Astrocyte (in vitro differentiated cells and primary cell): Measurements from ENCODE around the gene TMEM97. TPM values are rescaled to one million over a fixed set of nuclear protein-coding genes. Genes with fewer than 3 reads are reported as not detected.

ENCODE experiments used
- DNase-seq: peaks from one replicate; pipeline ENCODE4 v3.0.0-alpha.2; 2010; ENCODE audit warnings: low read depth
- FAIRE-seq: peaks from 2 replicates; lab custom pipeline; 2011; peaks lifted over from hg19 to GRCh38; lab: Jason Lieb, UNC
- H2AFZ ChIP-seq: 2 replicates; pipeline ENCODE4 v1.6.0; 2012; ENCODE audit warnings: low read depth, low read length, inconsistent platforms
- H3K27ac ChIP-seq: 2 replicates; pipeline ENCODE4 v1.5.1; 2011; ENCODE audit warnings: low read depth, low read length, inconsistent platforms
- H3K27me3 ChIP-seq: 2 replicates; pipeline ENCODE4 v1.6.0; 2011; ENCODE audit warnings: low read length, inconsistent platforms; ENCODE audit not compliant: insufficient read depth
- H3K36me3 ChIP-seq: 2 replicates; pipeline ENCODE4 v1.5.1; 2011; ENCODE audit warnings: low read length, inconsistent platforms; ENCODE audit not compliant: insufficient read depth
- H3K4me1 ChIP-seq: 2 replicates; pipeline ENCODE4 v1.5.1; 2011; ENCODE audit warnings: low read length, inconsistent platforms; ENCODE audit not compliant: insufficient read depth
- H3K4me2 ChIP-seq: 2 replicates; pipeline ENCODE4 v1.6.0; 2012; ENCODE audit warnings: low read length, inconsistent platforms
- H3K4me3 ChIP-seq: 2 replicates; pipeline ENCODE4 v1.5.1; 2011; ENCODE audit warnings: low read depth, mild to moderate bottlenecking, low read length, inconsistent platforms; ENCODE audit not compliant: insufficient read depth
- H3K79me2 ChIP-seq: 2 replicates; pipeline ENCODE4 v1.6.0; 2012; ENCODE audit warnings: mild to moderate bottlenecking, low read length, inconsistent platforms; ENCODE audit not compliant: insufficient read depth
- H3K9ac ChIP-seq: 2 replicates; pipeline ENCODE4 v1.6.0; 2012; ENCODE audit warnings: mild to moderate bottlenecking, low read length, inconsistent platforms
- H3K9me3 ChIP-seq: 2 replicates; pipeline ENCODE4 v1.5.1; 2012; ENCODE audit warnings: low read depth, mild to moderate bottlenecking, low read length, inconsistent platforms; ENCODE audit not compliant: insufficient read depth
- H4K20me1 ChIP-seq: 2 replicates; pipeline ENCODE4 v1.6.0; 2012; ENCODE audit warnings: low read length, inconsistent platforms; ENCODE audit not compliant: insufficient read depth
- H3K27ac Mint-ChIP-seq: one replicate; pipeline ENCODE4 v1.8.0; 2021; ENCODE audit warnings: mild to moderate bottlenecking, mixed read lengths; ENCODE audit not compliant: unreplicated experiment
- H3K27me3 Mint-ChIP-seq: one replicate; pipeline ENCODE4 v1.8.0; 2021; ENCODE audit warnings: low read depth, mixed read lengths; ENCODE audit not compliant: unreplicated experiment
- H3K36me3 Mint-ChIP-seq: one replicate; pipeline ENCODE4 v1.8.0; 2021; ENCODE audit warnings: low read depth, mixed read lengths; ENCODE audit not compliant: unreplicated experiment
- H3K4me1 Mint-ChIP-seq: one replicate; pipeline ENCODE4 v1.8.0; 2021; ENCODE audit warnings: low read depth, mixed read lengths; ENCODE audit not compliant: unreplicated experiment
- H3K4me3 Mint-ChIP-seq: one replicate; pipeline ENCODE4 v1.8.0; 2021; ENCODE audit warnings: mild to moderate bottlenecking, moderate library complexity, mixed read lengths; ENCODE audit not compliant: unreplicated experiment
- H3K9me3 Mint-ChIP-seq: one replicate; pipeline ENCODE4 v1.8.0; 2021; ENCODE audit warnings: mild to moderate bottlenecking, mixed read lengths; ENCODE audit not compliant: unreplicated experiment
- EZH2 ChIP-seq: IDR thresholded peaks from 2 replicates; pipeline ENCODE4 v1.6.1; 2012; ENCODE audit warnings: mild to moderate bottlenecking, low read length, inconsistent platforms; ENCODE audit not compliant: insufficient read depth
- total RNA-seq: library from RNA; stranded (reverse); gene quantifications from 2 replicates; pipeline ENCODE4 v1.2.1, GENCODE V29; 2021
- TF ChIP-seq, protein P1 (sequence below): IDR thresholded peaks from 2 replicates; pipeline ENCODE4 v1.5.1; 2011; ENCODE audit warnings: low read depth, mild to moderate bottlenecking, inconsistent platforms, low read length, moderate library complexity; ENCODE audit not compliant: insufficient read depth

TMEM97 gene
- total RNA-seq, 1 donor from 2014 or later: 20.4 TPM

DNA sequence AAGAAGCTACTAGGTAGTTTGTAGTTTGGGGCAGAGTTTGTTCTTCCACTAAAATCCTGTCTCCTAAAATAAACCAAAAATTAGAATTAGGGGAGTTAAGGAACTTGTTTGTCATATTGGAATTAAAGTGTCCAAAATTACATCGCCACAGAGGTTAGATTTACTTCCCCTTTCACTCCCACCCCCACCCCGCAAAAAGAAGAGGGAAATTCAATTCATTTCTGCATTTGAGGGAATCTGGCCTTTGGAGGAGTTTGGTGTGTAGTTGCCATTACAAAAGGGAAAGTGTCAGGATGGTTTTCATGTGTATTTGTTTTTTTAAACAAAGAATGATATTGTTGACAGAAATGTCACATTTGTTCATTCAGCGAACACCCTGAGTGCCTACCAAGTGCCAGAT lies 5.8 kb downstream of the TMEM97 start:
- Histone ChIP-seq H3K4me1 (peaks cover 2% of the 10 kb centered on the region), H4K20me1 (peaks cover 19% of the 10 kb centered on the region), H3K9ac (no peak overlapping the region), H3K79me2 (peaks cover 32% of the 10 kb centered on the region), H3K4me3 (no peak overlapping the region), H3K36me3 (peaks cover 14% of the 10 kb centered on the region), H2AFZ (no peak overlapping the region), H3K4me2 (no peak overlapping the region), H3K27me3 (no peaks in the 10 kb centered on the region), H3K27ac (no peak overlapping the region), H3K9me3 (no peaks in the 10 kb centered on the region)
- no peak for FAIRE-seq
- DNase-seq: no peak
- H3K27me3 Mint-ChIP-seq: no peaks in the 10 kb centered on the region
- H3K9me3 Mint-ChIP-seq: no peaks in the 10 kb centered on the region
- no peak overlapping the region for H3K27ac Mint-ChIP-seq
- peaks cover 13% of the 10 kb centered on the region for H3K36me3 Mint-ChIP-seq
- no peak overlapping the region for H3K4me3 Mint-ChIP-seq
- H3K4me1 Mint-ChIP-seq: peaks cover 12% of the 10 kb centered on the region
- TF ChIP-seq EZH2: no peak
- TF ChIP-seq, protein P1, sequence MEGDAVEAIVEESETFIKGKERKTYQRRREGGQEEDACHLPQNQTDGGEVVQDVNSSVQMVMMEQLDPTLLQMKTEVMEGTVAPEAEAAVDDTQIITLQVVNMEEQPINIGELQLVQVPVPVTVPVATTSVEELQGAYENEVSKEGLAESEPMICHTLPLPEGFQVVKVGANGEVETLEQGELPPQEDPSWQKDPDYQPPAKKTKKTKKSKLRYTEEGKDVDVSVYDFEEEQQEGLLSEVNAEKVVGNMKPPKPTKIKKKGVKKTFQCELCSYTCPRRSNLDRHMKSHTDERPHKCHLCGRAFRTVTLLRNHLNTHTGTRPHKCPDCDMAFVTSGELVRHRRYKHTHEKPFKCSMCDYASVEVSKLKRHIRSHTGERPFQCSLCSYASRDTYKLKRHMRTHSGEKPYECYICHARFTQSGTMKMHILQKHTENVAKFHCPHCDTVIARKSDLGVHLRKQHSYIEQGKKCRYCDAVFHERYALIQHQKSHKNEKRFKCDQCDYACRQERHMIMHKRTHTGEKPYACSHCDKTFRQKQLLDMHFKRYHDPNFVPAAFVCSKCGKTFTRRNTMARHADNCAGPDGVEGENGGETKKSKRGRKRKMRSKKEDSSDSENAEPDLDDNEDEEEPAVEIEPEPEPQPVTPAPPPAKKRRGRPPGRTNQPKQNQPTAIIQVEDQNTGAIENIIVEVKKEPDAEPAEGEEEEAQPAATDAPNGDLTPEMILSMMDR: no peak

DNA sequence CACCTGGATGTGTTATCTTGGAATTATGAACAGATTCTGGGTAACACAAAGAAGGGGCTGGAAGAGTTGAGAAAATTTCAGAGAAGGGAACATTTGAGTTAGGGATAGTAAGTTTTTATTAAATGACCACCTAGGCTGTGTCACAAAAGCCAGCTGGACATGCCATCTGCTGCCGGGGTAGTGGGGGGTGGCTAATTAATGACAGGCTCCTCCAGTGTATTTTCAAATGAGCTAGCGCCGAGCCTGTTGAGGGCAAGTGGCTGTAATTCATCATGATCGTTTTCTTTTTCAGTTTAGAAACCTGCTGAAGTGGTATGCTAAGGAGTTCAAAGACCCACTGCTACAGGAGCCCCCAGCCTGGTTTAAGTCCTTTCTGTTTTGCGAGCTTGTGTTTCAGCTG lies 6.2 kb downstream of the TMEM97 start:
- no peak for FAIRE-seq
- peaks cover 14% of the 10 kb centered on the region for H3K36me3 ChIP-seq
- H2AFZ ChIP-seq: no peak overlapping the region
- Mint-ChIP-seq H3K4me1 (peaks cover 12% of the 10 kb centered on the region), H3K4me3 (no peak overlapping the region), H3K27me3 (no peaks in the 10 kb centered on the region), H3K9me3 (no peaks in the 10 kb centered on the region), H3K27ac (no peak overlapping the region), H3K36me3 (peaks cover 13% of the 10 kb centered on the region)
- H3K79me2 ChIP-seq: peaks cover 28% of the 10 kb centered on the region
- H4K20me1 ChIP-seq: peaks cover 19% of the 10 kb centered on the region
- H3K4me1 ChIP-seq: no peaks in the 10 kb centered on the region
- TF ChIP-seq, protein P1: no peak
- TF ChIP-seq EZH2: no peak
- no peak for DNase-seq
- no peak overlapping the region for H3K27ac ChIP-seq
- no peak overlapping the region for H3K4me2 ChIP-seq
- H3K27me3 ChIP-seq: no peaks in the 10 kb centered on the region
- no peak overlapping the region for H3K4me3 ChIP-seq
- H3K9me3 ChIP-seq: no peaks in the 10 kb centered on the region
- H3K9ac ChIP-seq: no peak overlapping the region

DNA sequence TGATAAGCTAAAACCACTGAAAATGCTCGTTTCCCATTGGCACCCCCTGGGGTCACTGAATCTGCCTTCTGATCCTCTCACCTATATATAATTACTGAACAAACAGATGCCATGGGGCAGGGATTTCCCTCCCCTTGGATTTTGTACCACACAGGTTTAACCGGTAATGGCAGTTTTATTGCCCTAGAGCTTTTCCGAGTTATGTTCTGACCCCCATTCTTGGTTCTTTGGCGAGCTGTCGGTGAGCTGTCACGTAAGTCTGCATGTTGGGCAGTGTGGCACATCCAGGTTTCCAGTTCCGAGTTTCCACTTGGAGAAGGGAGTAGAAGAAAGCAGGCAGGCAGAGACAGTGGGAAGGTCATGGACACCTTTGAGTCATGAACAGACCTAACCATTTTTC lies 7.1 kb downstream of the TMEM97 start:
- Mint-ChIP-seq H3K9me3 (no peaks in the 10 kb centered on the region), H3K27ac (no peak overlapping the region), H3K4me3 (no peak overlapping the region), H3K27me3 (no peaks in the 10 kb centered on the region), H3K36me3 (peaks cover 14% of the 10 kb centered on the region), H3K4me1 (peaks cover 12% of the 10 kb centered on the region)
- Histone ChIP-seq H3K79me2 (peaks cover 24% of the 10 kb centered on the region), H3K4me3 (no peak overlapping the region), H3K27ac (no peak overlapping the region), H3K4me1 (no peaks in the 10 kb centered on the region), H3K9ac (no peak overlapping the region), H4K20me1 (peaks cover 27% of the 10 kb centered on the region), H3K4me2 (no peak overlapping the region), H3K36me3 (peaks cover 14% of the 10 kb centered on the region), H2AFZ (no peak overlapping the region), H3K9me3 (no peaks in the 10 kb centered on the region), H3K27me3 (no peaks in the 10 kb centered on the region)
- DNase-seq: no peak
- FAIRE-seq: no peak
- no peak for TF ChIP-seq EZH2
- TF ChIP-seq, protein P1: no peak
